ENCODE data around the gene PXT1. TPM values are rescaled to one million over a fixed set of nuclear protein-coding genes. Genes with fewer than 3 reads are reported as not detected.

Gene PXT1
- polyA plus RNA-seq, 1 experiment, result not detected

GRCh38 chr6:36378936-36379335 lies 63.7 kb downstream of the PXT1 start:
- Histone ChIP-seq H3K4me3 (ENCODE audit: low read depth, low read length) (no peak overlapping the region), H3K27me3 (ENCODE audit: control insufficient read depth, insufficient read depth, low read length) (peaks cover 2% of the 10 kb centered on the region; the same call in 1 of the 2 replicates), H3K36me3 (ENCODE audit: control insufficient read depth, insufficient read depth, low read length) (no peaks in the 10 kb centered on the region)
- POLR2A ChIA-PET, result no interaction called here
- no peak for DNase-seq (ENCODE audit: low read depth)
- TF ChIP-seq CTCF (IDR thresholded peaks at IDR 0.05; ENCODE audit: insufficient read depth, low read depth, low read length), result no peak
- CTCF ChIA-PET, result no interaction called here

- Histone ChIP-seq H3K4me3 (ENCODE audit: low read depth, low read length) (no peak overlapping the region), H3K36me3 (ENCODE audit: control insufficient read depth, insufficient read depth, low read length) (no peaks in the 10 kb centered on the region), H3K27me3 (ENCODE audit: control insufficient read depth, insufficient read depth, low read length) (peaks cover 2% of the 10 kb centered on the region; the same call in 1 of the 2 replicates)
- ChIA-PET POLR2A (no interaction called here), CTCF (interaction anchor here (0.6 kb wide), 1 partner anchor 382 kb away, joined by 3 read pairs; no protein-coding TSS in a partner anchor)
- DNase-seq (ENCODE audit: low read depth), result no peak
- no peak for TF ChIP-seq CTCF (IDR thresholded peaks at IDR 0.05; ENCODE audit: insufficient read depth, low read depth, low read length)
Measured at GRCh38 chr6:36378243-36378920, 64.3 kb downstream of the PXT1 start.

GRCh38 chr6:36377594-36377993 lies 65.1 kb downstream of the PXT1 start:
- Histone ChIP-seq H3K4me3 (ENCODE audit: low read depth, low read length) (no peak overlapping the region), H3K36me3 (ENCODE audit: control insufficient read depth, insufficient read depth, low read length) (no peaks in the 10 kb centered on the region), H3K27me3 (ENCODE audit: control insufficient read depth, insufficient read depth, low read length) (peaks cover 2% of the 10 kb centered on the region; the same call in 1 of the 2 replicates)
- no peak for DNase-seq (ENCODE audit: low read depth)
- POLR2A ChIA-PET, result no interaction called here
- CTCF ChIA-PET, result interaction anchor here (0.6 kb wide), 1 partner anchor 382 kb away, joined by 3 read pairs; no protein-coding TSS in a partner anchor
- no peak for TF ChIP-seq CTCF (IDR thresholded peaks at IDR 0.05; ENCODE audit: insufficient read depth, low read depth, low read length)

- H3K4me3 ChIP-seq (ENCODE audit: low read depth, low read length), result no peak overlapping the region
- peaks cover 2% of the 10 kb centered on the region; the same call in 1 of the 2 replicates for H3K27me3 ChIP-seq (ENCODE audit: control insufficient read depth, insufficient read depth, low read length)
- H3K36me3 ChIP-seq (ENCODE audit: control insufficient read depth, insufficient read depth, low read length), result no peaks in the 10 kb centered on the region
- no peak for DNase-seq (ENCODE audit: low read depth)
- ChIA-PET POLR2A (no interaction called here), CTCF (no interaction called here)
- TF ChIP-seq CTCF (IDR thresholded peaks at IDR 0.05; ENCODE audit: insufficient read depth, low read depth, low read length), result no peak
Measured at GRCh38 chr6:36376742-36377141, 65.9 kb downstream of the PXT1 start.

GRCh38 chr6:36376183-36376582 lies 66.5 kb downstream of the PXT1 start:
- CTCF ChIA-PET, result interaction anchor here (0.6 kb wide), 1 partner anchor 21 kb away, joined by 3 read pairs; no protein-coding TSS in a partner anchor
- TF ChIP-seq CTCF (IDR thresholded peaks at IDR 0.05; ENCODE audit: insufficient read depth, low read depth, low read length), result no peak

More at GRCh38 chr6:36376183-36376582, 66.5 kb downstream of the PXT1 start:
- Histone ChIP-seq H3K4me3 (ENCODE audit: low read depth, low read length) (no peak overlapping the region), H3K27me3 (ENCODE audit: control insufficient read depth, insufficient read depth, low read length) (peaks cover 2% of the 10 kb centered on the region; the same call in 1 of the 2 replicates), H3K36me3 (ENCODE audit: control insufficient read depth, insufficient read depth, low read length) (no peaks in the 10 kb centered on the region)
- POLR2A ChIA-PET, result no interaction called here
- no peak for DNase-seq (ENCODE audit: low read depth)
